ENCODE results near the gene DGCR8.
"Not testable (repeated sequence)": the region's sequence is repeated elsewhere in the genome, so short reads cannot be mapped to it uniquely, and the experiment has no call there.

Gene DGCR8

GRCh38 chr22:20155330-20156041 is 75.4 kb downstream of the DGCR8 start:
- H3K4me3 ChIP-seq (ENCODE audit: control insufficient read depth, low read depth, low read length), result peak overlapping the region; percentile 23
- no peak for DNase-seq (ENCODE audit: low read depth)
- TF ChIP-seq CTCF (IDR thresholded peaks at IDR 0.05; ENCODE audit: control insufficient read depth, insufficient read depth, low read depth, low read length, missing control alignments), result no peak

GRCh38 chr22:20156042-20156389 is 76.0 kb downstream of the DGCR8 start:
- no peak overlapping the region for H3K4me3 ChIP-seq (ENCODE audit: control insufficient read depth, low read depth, low read length)
- no peak for TF ChIP-seq CTCF (IDR thresholded peaks at IDR 0.05; ENCODE audit: control insufficient read depth, insufficient read depth, low read depth, low read length, missing control alignments)
- no peak for DNase-seq (ENCODE audit: low read depth)

- no peak overlapping the region for H3K4me3 ChIP-seq (ENCODE audit: control insufficient read depth, low read depth, low read length)
- DNase-seq (ENCODE audit: low read depth), result peak; percentile 23
- peak; percentile 97 for TF ChIP-seq CTCF (IDR thresholded peaks at IDR 0.05; ENCODE audit: control insufficient read depth, insufficient read depth, low read depth, low read length, missing control alignments)
Observed at GRCh38 chr22:20156611-20157429, 76.8 kb downstream of the DGCR8 start.

- H3K4me3 ChIP-seq (ENCODE audit: control insufficient read depth, low read depth, low read length), result no peak overlapping the region
- TF ChIP-seq CTCF (IDR thresholded peaks at IDR 0.05; ENCODE audit: control insufficient read depth, insufficient read depth, low read depth, low read length, missing control alignments), result no peak
- DNase-seq (ENCODE audit: low read depth), result no peak
Observed at GRCh38 chr22:20157430-20158183, 77.6 kb downstream of the DGCR8 start.

- no peak overlapping the region for H3K4me3 ChIP-seq (ENCODE audit: control insufficient read depth, low read depth, low read length)
- TF ChIP-seq CTCF (IDR thresholded peaks at IDR 0.05; ENCODE audit: control insufficient read depth, insufficient read depth, low read depth, low read length, missing control alignments), result no peak
- DNase-seq (ENCODE audit: low read depth), result no peak
Observed at GRCh38 chr22:20158391-20159036, 78.5 kb downstream of the DGCR8 start.

GRCh38 chr22:20159076-20159475 is 79.0 kb downstream of the DGCR8 start:
- no peak for TF ChIP-seq CTCF (IDR thresholded peaks at IDR 0.05; ENCODE audit: control insufficient read depth, insufficient read depth, low read depth, low read length, missing control alignments)
- H3K4me3 ChIP-seq (ENCODE audit: control insufficient read depth, low read depth, low read length), result no peak overlapping the region
- DNase-seq (ENCODE audit: low read depth), result no peak

- H3K4me3 ChIP-seq (ENCODE audit: control insufficient read depth, low read depth, low read length); DNase-seq (ENCODE audit: low read depth): not testable (repeated sequence)
Observed at GRCh38 chr22:20159531-20159930, 79.5 kb downstream of the DGCR8 start.
